HEK293 (cell line): Measurements from ENCODE around the gene FAAH.

Experiments
- EGR2 ChIP-seq: fragments of 450-650 bp; formaldehyde crosslinking; IDR thresholded peaks from 2 replicates; pipeline ENCODE4 v1.5.1; 2016; ENCODE audit warnings: low read depth, missing biosample characterization, missing genetic modification characterization
- OSR2 ChIP-seq: fragments of 450-650 bp; formaldehyde crosslinking; IDR thresholded peaks from 2 replicates; pipeline ENCODE4 v1.5.1; 2016; ENCODE audit warnings: missing biosample characterization, missing genetic modification characterization
- PRDM1 ChIP-seq: fragments of 450-650 bp; formaldehyde crosslinking; IDR thresholded peaks from 2 replicates; pipeline ENCODE4; 2016; ENCODE audit warnings: missing biosample characterization, missing genetic modification characterization
- RBAK ChIP-seq: fragments of 450-650 bp; formaldehyde crosslinking; IDR thresholded peaks from 2 replicates; pipeline ENCODE4 v1.5.1; 2016; ENCODE audit warnings: missing biosample characterization, missing genetic modification characterization
- ZBTB48 ChIP-seq: fragments of 450-650 bp; formaldehyde crosslinking; IDR thresholded peaks from 2 replicates; pipeline ENCODE4 v1.5.1; 2016; ENCODE audit warnings: missing biosample characterization, missing genetic modification characterization
- ZFP3 ChIP-seq: fragments of 450-650 bp; formaldehyde crosslinking; IDR thresholded peaks from 2 replicates; pipeline ENCODE4 v1.5.1; 2016; ENCODE audit warnings: low read depth, missing biosample characterization, missing genetic modification characterization
- ZNF114 ChIP-seq: fragments of 450-650 bp; formaldehyde crosslinking; IDR thresholded peaks from 2 replicates; pipeline ENCODE4 v1.5.0; 2017; ENCODE audit warnings: missing biosample characterization, missing genetic modification characterization
- ZNF132 ChIP-seq: fragments of 450-650 bp; formaldehyde crosslinking; IDR thresholded peaks from 2 replicates; pipeline ENCODE4 v1.5.1; 2017; ENCODE audit warnings: missing biosample characterization, missing genetic modification characterization, borderline replicate concordance
- ZNF133 ChIP-seq: fragments of 450-650 bp; formaldehyde crosslinking; IDR thresholded peaks from 2 replicates; pipeline ENCODE4 v1.5.1; 2016; ENCODE audit warnings: missing biosample characterization, missing genetic modification characterization
- ZNF140 ChIP-seq: fragments of 450-650 bp; formaldehyde crosslinking; IDR thresholded peaks from 2 replicates; pipeline ENCODE4 v1.5.1; 2016; ENCODE audit warnings: missing biosample characterization, missing genetic modification characterization
- ZNF391 ChIP-seq: fragments of 450-650 bp; formaldehyde crosslinking; IDR thresholded peaks from 2 replicates; pipeline ENCODE4 v1.5.1; 2016; ENCODE audit warnings: low read depth, missing biosample characterization, missing genetic modification characterization, borderline replicate concordance
- ZNF426 ChIP-seq: fragments of 450-650 bp; formaldehyde crosslinking; IDR thresholded peaks from 2 replicates; pipeline ENCODE4 v1.5.1; 2017; ENCODE audit warnings: missing biosample characterization, missing genetic modification characterization, mild to moderate bottlenecking, inconsistent platforms, moderate library complexity
- ZNF510 ChIP-seq: fragments of 450-650 bp; formaldehyde crosslinking; IDR thresholded peaks from 2 replicates; pipeline ENCODE4 v1.5.1; 2018; ENCODE audit warnings: mild to moderate bottlenecking, missing genetic modification characterization, missing biosample characterization; ENCODE audit not compliant: insufficient replicate concordance
- ZNF514 ChIP-seq: fragments of 450-650 bp; formaldehyde crosslinking; IDR thresholded peaks from 2 replicates; pipeline ENCODE4 v1.5.1; 2016; ENCODE audit warnings: missing biosample characterization, missing genetic modification characterization
- ZNF549 ChIP-seq: fragments of 450-650 bp; IDR thresholded peaks from 2 replicates; pipeline ENCODE4 v1.5.1; 2018; ENCODE audit warnings: missing biosample characterization, missing genetic modification characterization, mild to moderate bottlenecking, inconsistent platforms, moderate library complexity
- ZNF610 ChIP-seq: fragments of 450-650 bp; formaldehyde crosslinking; IDR thresholded peaks from 2 replicates; pipeline ENCODE4 v1.5.1; 2016; ENCODE audit warnings: missing biosample characterization, missing genetic modification characterization, borderline replicate concordance
- ZNF624 ChIP-seq: fragments of 450-650 bp; formaldehyde crosslinking; IDR thresholded peaks from 2 replicates; pipeline ENCODE4 v1.5.1; 2017; ENCODE audit warnings: missing biosample characterization, missing genetic modification characterization
- ZNF629 ChIP-seq: fragments of 450-650 bp; formaldehyde crosslinking; IDR thresholded peaks from 2 replicates; pipeline ENCODE4 v1.5.1; 2017; ENCODE audit warnings: missing biosample characterization, missing genetic modification characterization
- ZNF658 ChIP-seq: fragments of 450-650 bp; formaldehyde crosslinking; IDR thresholded peaks from 2 replicates; pipeline ENCODE4; 2016; ENCODE audit warnings: missing biosample characterization, missing genetic modification characterization
- ZNF776 ChIP-seq: fragments of 450-650 bp; formaldehyde crosslinking; IDR thresholded peaks from 2 replicates; pipeline ENCODE4 v1.5.0; 2017; ENCODE audit warnings: missing biosample characterization, missing genetic modification characterization, borderline replicate concordance
- ZNF792 ChIP-seq: fragments of 450-650 bp; formaldehyde crosslinking; IDR thresholded peaks from 2 replicates; pipeline ENCODE4 v1.5.1; 2016; ENCODE audit warnings: missing biosample characterization, missing genetic modification characterization
- ZNF830 ChIP-seq: fragments of 450-650 bp; IDR thresholded peaks from 2 replicates; pipeline ENCODE4 v1.5.0; 2018; ENCODE audit warnings: missing biosample characterization, missing genetic modification characterization, low read depth, mild to moderate bottlenecking, moderate library complexity
- ZNF837 ChIP-seq: fragments of 450-650 bp; formaldehyde crosslinking; IDR thresholded peaks from 2 replicates; pipeline ENCODE4 v1.5.1; 2016; ENCODE audit warnings: missing biosample characterization, missing genetic modification characterization
- ZSCAN23 ChIP-seq: fragments of 450-650 bp; formaldehyde crosslinking; IDR thresholded peaks from 2 replicates; pipeline ENCODE4 v1.5.1; 2016; ENCODE audit warnings: missing biosample characterization, missing genetic modification characterization
- ZSCAN30 ChIP-seq: fragments of 450-650 bp; IDR thresholded peaks from 2 replicates; pipeline ENCODE4 v1.5.1; 2018; ENCODE audit warnings: missing biosample characterization, mild to moderate bottlenecking, missing genetic modification characterization, moderate library complexity
- TF ChIP-seq, protein P1 (sequence below): fragments of 450-650 bp; formaldehyde crosslinking; IDR thresholded peaks from 2 replicates; pipeline ENCODE4 v1.5.1; 2016; ENCODE audit warnings: missing biosample characterization, missing genetic modification characterization
- TF ChIP-seq, protein P2 (sequence below): fragments of 450-650 bp; formaldehyde crosslinking; IDR thresholded peaks from 2 replicates; pipeline ENCODE4 v1.5.1; 2016; ENCODE audit warnings: missing biosample characterization, missing genetic modification characterization
- TF ChIP-seq, protein P3 (sequence below): fragments of 450-650 bp; formaldehyde crosslinking; IDR thresholded peaks from 2 replicates; pipeline ENCODE4; 2016; ENCODE audit warnings: missing biosample characterization, missing genetic modification characterization
- TF ChIP-seq, protein P4 (sequence below): fragments of 450-650 bp; formaldehyde crosslinking; IDR thresholded peaks from 2 replicates; pipeline ENCODE4 v1.5.1; 2016; ENCODE audit warnings: missing biosample characterization, missing genetic modification characterization
- TF ChIP-seq, protein P5 (sequence below): fragments of 450-650 bp; formaldehyde crosslinking; IDR thresholded peaks from 2 replicates; pipeline ENCODE4 v1.5.1; 2016; ENCODE audit warnings: missing biosample characterization, missing genetic modification characterization, low read depth
- TF ChIP-seq, protein P6 (sequence below): fragments of 450-650 bp; formaldehyde crosslinking; IDR thresholded peaks from 2 replicates; pipeline ENCODE4 v1.5.1; 2017; ENCODE audit warnings: missing biosample characterization, missing genetic modification characterization

FAAH gene

DNA sequence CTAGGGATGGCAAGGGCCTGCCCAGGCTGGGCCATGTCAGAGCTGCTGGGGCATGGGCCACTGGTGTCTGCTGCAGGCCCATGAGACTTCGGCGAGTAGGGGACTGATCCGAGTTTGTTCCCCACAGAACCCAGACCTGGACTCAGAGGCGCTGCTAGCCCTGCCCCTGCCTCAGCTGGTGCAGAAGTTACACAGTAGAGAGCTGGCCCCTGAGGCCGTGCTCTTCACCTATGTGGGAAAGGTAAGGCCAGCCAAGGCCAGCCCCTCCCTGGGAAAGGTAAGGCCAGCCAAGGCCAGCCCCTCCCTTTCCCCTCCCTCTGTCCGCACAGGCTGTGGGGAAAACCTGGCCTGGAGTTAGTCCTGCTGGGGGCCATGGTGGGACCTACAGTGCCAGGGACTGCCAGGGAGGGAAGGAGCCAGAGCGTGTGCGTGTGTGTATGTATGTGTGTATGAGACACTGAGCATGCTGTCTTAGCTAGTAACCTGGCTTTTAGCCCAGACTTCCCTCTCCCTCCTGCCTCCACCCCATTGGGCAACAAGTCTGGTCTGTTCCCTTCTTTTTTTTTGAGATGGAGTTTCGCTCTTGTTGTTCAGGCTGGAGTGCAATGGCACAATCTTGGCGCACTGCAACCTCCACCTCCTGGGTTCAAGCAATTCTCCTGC, 8.0 kb downstream of the FAAH start (continued):
- no peak for TF ChIP-seq ZFP3
- no peak for TF ChIP-seq ZNF549 (tag by site-specific recombination)
- TF ChIP-seq, protein P1, sequence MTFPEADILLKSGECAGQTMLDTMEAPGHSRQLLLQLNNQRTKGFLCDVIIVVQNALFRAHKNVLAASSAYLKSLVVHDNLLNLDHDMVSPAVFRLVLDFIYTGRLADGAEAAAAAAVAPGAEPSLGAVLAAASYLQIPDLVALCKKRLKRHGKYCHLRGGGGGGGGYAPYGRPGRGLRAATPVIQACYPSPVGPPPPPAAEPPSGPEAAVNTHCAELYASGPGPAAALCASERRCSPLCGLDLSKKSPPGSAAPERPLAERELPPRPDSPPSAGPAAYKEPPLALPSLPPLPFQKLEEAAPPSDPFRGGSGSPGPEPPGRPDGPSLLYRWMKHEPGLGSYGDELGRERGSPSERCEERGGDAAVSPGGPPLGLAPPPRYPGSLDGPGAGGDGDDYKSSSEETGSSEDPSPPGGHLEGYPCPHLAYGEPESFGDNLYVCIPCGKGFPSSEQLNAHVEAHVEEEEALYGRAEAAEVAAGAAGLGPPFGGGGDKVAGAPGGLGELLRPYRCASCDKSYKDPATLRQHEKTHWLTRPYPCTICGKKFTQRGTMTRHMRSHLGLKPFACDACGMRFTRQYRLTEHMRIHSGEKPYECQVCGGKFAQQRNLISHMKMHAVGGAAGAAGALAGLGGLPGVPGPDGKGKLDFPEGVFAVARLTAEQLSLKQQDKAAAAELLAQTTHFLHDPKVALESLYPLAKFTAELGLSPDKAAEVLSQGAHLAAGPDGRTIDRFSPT (tag by site-specific recombination): peak; percentile 58; the same call in 1 of the 2 replicates
- TF ChIP-seq RBAK (tag by site-specific recombination): no peak
- TF ChIP-seq PRDM1 (tag by site-specific recombination): no peak
- TF ChIP-seq ZNF837 (tag by site-specific recombination): no peak
- TF ChIP-seq ZNF610 (tag by site-specific recombination): no peak
- TF ChIP-seq ZSCAN30 (tag by site-specific recombination): peak; percentile 58
- TF ChIP-seq OSR2: no peak
- no peak for TF ChIP-seq ZNF132 (tag by site-specific recombination)
- no peak for TF ChIP-seq ZNF114 (tag by site-specific recombination)
- TF ChIP-seq, protein P2, sequence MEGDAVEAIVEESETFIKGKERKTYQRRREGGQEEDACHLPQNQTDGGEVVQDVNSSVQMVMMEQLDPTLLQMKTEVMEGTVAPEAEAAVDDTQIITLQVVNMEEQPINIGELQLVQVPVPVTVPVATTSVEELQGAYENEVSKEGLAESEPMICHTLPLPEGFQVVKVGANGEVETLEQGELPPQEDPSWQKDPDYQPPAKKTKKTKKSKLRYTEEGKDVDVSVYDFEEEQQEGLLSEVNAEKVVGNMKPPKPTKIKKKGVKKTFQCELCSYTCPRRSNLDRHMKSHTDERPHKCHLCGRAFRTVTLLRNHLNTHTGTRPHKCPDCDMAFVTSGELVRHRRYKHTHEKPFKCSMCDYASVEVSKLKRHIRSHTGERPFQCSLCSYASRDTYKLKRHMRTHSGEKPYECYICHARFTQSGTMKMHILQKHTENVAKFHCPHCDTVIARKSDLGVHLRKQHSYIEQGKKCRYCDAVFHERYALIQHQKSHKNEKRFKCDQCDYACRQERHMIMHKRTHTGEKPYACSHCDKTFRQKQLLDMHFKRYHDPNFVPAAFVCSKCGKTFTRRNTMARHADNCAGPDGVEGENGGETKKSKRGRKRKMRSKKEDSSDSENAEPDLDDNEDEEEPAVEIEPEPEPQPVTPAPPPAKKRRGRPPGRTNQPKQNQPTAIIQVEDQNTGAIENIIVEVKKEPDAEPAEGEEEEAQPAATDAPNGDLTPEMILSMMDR: no peak
- TF ChIP-seq ZNF391 (tag by site-specific recombination): peak; percentile 51; the same call in 1 of the 2 replicates
- no peak for TF ChIP-seq ZNF426
- no peak for TF ChIP-seq ZNF510 (tag by site-specific recombination)
- no peak for TF ChIP-seq ZNF776
- TF ChIP-seq ZNF658 (tag by site-specific recombination): no peak
- no peak for TF ChIP-seq ZNF624 (tag by site-specific recombination)
- peak; percentile 94 for TF ChIP-seq ZBTB48 (tag by site-specific recombination)
- no peak for TF ChIP-seq ZNF133 (tag by site-specific recombination)
- TF ChIP-seq, protein P3, sequence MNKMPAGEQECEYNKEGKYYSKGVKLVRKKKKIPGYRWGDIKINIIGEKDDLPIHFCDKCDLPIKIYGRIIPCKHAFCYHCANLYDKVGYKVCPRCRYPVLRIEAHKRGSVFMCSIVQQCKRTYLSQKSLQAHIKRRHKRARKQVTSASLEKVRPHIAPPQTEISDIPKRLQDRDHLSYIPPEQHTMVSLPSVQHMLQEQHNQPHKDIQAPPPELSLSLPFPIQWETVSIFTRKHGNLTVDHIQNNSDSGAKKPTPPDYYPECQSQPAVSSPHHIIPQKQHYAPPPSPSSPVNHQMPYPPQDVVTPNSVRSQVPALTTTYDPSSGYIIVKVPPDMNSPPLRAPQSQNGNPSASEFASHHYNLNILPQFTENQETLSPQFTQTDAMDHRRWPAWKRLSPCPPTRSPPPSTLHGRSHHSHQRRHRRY: no peak
- TF ChIP-seq ZSCAN23: no peak
- TF ChIP-seq ZNF629: peak; percentile 23; the same call in 1 of the 2 replicates
- no peak for TF ChIP-seq ZNF830 (tag by site-specific recombination)
- TF ChIP-seq, protein P4, sequence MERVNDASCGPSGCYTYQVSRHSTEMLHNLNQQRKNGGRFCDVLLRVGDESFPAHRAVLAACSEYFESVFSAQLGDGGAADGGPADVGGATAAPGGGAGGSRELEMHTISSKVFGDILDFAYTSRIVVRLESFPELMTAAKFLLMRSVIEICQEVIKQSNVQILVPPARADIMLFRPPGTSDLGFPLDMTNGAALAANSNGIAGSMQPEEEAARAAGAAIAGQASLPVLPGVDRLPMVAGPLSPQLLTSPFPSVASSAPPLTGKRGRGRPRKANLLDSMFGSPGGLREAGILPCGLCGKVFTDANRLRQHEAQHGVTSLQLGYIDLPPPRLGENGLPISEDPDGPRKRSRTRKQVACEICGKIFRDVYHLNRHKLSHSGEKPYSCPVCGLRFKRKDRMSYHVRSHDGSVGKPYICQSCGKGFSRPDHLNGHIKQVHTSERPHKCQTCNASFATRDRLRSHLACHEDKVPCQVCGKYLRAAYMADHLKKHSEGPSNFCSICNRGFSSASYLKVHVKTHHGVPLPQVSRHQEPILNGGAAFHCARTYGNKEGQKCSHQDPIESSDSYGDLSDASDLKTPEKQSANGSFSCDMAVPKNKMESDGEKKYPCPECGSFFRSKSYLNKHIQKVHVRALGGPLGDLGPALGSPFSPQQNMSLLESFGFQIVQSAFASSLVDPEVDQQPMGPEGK (tag by site-specific recombination): peak; percentile 83
- TF ChIP-seq EGR2 (tag by site-specific recombination): no peak
- TF ChIP-seq ZNF514 (tag by site-specific recombination): no peak
- TF ChIP-seq, protein P5, sequence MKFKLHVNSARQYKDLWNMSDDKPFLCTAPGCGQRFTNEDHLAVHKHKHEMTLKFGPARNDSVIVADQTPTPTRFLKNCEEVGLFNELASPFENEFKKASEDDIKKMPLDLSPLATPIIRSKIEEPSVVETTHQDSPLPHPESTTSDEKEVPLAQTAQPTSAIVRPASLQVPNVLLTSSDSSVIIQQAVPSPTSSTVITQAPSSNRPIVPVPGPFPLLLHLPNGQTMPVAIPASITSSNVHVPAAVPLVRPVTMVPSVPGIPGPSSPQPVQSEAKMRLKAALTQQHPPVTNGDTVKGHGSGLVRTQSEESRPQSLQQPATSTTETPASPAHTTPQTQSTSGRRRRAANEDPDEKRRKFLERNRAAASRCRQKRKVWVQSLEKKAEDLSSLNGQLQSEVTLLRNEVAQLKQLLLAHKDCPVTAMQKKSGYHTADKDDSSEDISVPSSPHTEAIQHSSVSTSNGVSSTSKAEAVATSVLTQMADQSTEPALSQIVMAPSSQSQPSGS (tag by site-specific recombination): no peak
- TF ChIP-seq ZNF140 (tag by site-specific recombination): no peak
- no peak for TF ChIP-seq ZNF792 (tag by site-specific recombination)
- TF ChIP-seq, protein P6, sequence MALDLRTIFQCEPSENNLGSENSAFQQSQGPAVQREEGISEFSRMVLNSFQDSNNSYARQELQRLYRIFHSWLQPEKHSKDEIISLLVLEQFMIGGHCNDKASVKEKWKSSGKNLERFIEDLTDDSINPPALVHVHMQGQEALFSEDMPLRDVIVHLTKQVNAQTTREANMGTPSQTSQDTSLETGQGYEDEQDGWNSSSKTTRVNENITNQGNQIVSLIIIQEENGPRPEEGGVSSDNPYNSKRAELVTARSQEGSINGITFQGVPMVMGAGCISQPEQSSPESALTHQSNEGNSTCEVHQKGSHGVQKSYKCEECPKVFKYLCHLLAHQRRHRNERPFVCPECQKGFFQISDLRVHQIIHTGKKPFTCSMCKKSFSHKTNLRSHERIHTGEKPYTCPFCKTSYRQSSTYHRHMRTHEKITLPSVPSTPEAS (tag by site-specific recombination): peak; percentile 73
